SK-N-MC (cell line): ENCODE measurements around the gene PGLYRP2.

Experiments used
- DNase-seq: peaks from one replicate; pipeline ENCODE4 v3.0.0-alpha.2; 2011; ENCODE audit warnings: low read depth, low spot score
- H3K27ac ChIP-seq: fragments of 200-600 bp; sonication (generic); 2 replicates; pipeline ENCODE4 v1.5.1; 2016; ENCODE audit warnings: mixed run types
- H3K36me3 ChIP-seq: fragments of 200-600 bp; sonication (generic); 2 replicates; pipeline ENCODE4 v1.6.1; 2017; ENCODE audit warnings: antibody characterized with exemption, low read length, mixed read lengths; ENCODE audit not compliant: insufficient read depth
- H3K4me3 ChIP-seq: fragments of 200-600 bp; sonication (generic); 2 replicates; pipeline ENCODE4 v1.5.1; 2016
- H3K9ac ChIP-seq: fragments of 200-600 bp; sonication (generic); 2 replicates; pipeline ENCODE4 v1.8.0; 2017; ENCODE audit warnings: mixed run types, mixed read lengths; ENCODE audit not compliant: insufficient read length
- H3K9me3 ChIP-seq: fragments of 200-600 bp; sonication (generic); 2 replicates; pipeline ENCODE4 v1.6.1; 2017; ENCODE audit warnings: low read depth, mild to moderate bottlenecking, antibody characterized with exemption, low read length, moderate library complexity, mixed read lengths
- EZH2 ChIP-seq: fragments of 200-600 bp; sonication (generic); IDR thresholded peaks from one replicate; pipeline ENCODE4 v1.6.1; 2017; ENCODE audit warnings: antibody characterized with exemption
- FOXP2 ChIP-seq: optimal IDR thresholded peaks from 2 replicates; pipeline ENCODE3; 2011; ENCODE audit warnings: mild to moderate bottlenecking, moderate library complexity; ENCODE audit not compliant: insufficient read depth; ENCODE audit errors: extremely low read length, control extremely low read depth
- POLR2AphosphoS5 ChIP-seq: IDR thresholded peaks from 2 replicates; pipeline ENCODE4 v1.6.1; 2012; ENCODE audit warnings: mild to moderate bottlenecking, low read depth, low read length, borderline replicate concordance

PGLYRP2 gene

GRCh38 chr19:15432629-15433518, 46.4 kb downstream of the PGLYRP2 start:
- peak overlapping the region; percentile 77 for H3K9ac ChIP-seq
- no peaks in the 10 kb centered on the region for H3K9me3 ChIP-seq
- DNase-seq = no peak
- TF ChIP-seq EZH2 = no peak
- peak; percentile 68 for TF ChIP-seq POLR2AphosphoS5
- H3K36me3 ChIP-seq = peaks cover 13% of the 10 kb centered on the region; the same call in 1 of the 2 replicates
- peak overlapping the region; percentile 77; the same call in 1 of the 2 replicates for H3K27ac ChIP-seq
- peak overlapping the region; percentile 97 for H3K4me3 ChIP-seq

- H3K9me3 ChIP-seq = no peaks in the 10 kb centered on the region
- DNase-seq = no peak
- TF ChIP-seq POLR2AphosphoS5 (no peak), EZH2 (no peak), FOXP2 (no peak)
- peak overlapping the region; percentile 71 for H3K27ac ChIP-seq
- H3K36me3 ChIP-seq = peaks cover 21% of the 10 kb centered on the region
- H3K9ac ChIP-seq = peak overlapping the region; percentile 95
- H3K4me3 ChIP-seq = peak overlapping the region; percentile 85
These were observed 47.2 kb downstream of the PGLYRP2 start for GRCh38 chr19:15432018-15432494.

GRCh38 chr19:15431396-15432017, 47.8 kb downstream of the PGLYRP2 start:
- DNase-seq = no peak
- Histone ChIP-seq H3K36me3 (peaks cover 26% of the 10 kb centered on the region), H3K9me3 (no peaks in the 10 kb centered on the region), H3K27ac (peak overlapping the region; percentile 71; the same call in 1 of the 2 replicates), H3K4me3 (peak overlapping the region; percentile 85), H3K9ac (peak overlapping the region; percentile 95)
- TF ChIP-seq FOXP2 (no peak), EZH2 (no peak), POLR2AphosphoS5 (no peak)

GRCh38 chr19:15430526-15431120, 48.7 kb downstream of the PGLYRP2 start:
- Histone ChIP-seq H3K36me3 (peaks cover 34% of the 10 kb centered on the region), H3K27ac (no peak overlapping the region), H3K9ac (no peak overlapping the region), H3K9me3 (no peaks in the 10 kb centered on the region), H3K4me3 (peak overlapping the region; percentile 85)
- DNase-seq = no peak
- no peak for TF ChIP-seq EZH2
- no peak for TF ChIP-seq POLR2AphosphoS5
- no peak for TF ChIP-seq FOXP2

GRCh38 chr19:15429825-15430467, 49.4 kb downstream of the PGLYRP2 start:
- Histone ChIP-seq H3K36me3 (peaks cover 40% of the 10 kb centered on the region), H3K4me3 (no peak overlapping the region), H3K9ac (no peak overlapping the region), H3K27ac (no peak overlapping the region), H3K9me3 (no peaks in the 10 kb centered on the region)
- no peak for DNase-seq
- no peak for TF ChIP-seq EZH2

- TF ChIP-seq POLR2AphosphoS5 = no peak
- no peak for TF ChIP-seq FOXP2
- no peak for TF ChIP-seq EZH2
- Histone ChIP-seq H3K27ac (no peak overlapping the region), H3K36me3 (peaks cover 47% of the 10 kb centered on the region), H3K4me3 (no peak overlapping the region), H3K9me3 (no peaks in the 10 kb centered on the region), H3K9ac (no peak overlapping the region)
- no peak for DNase-seq
These were observed 50.1 kb downstream of the PGLYRP2 start for GRCh38 chr19:15428956-15429824.

- no peak for TF ChIP-seq FOXP2
- no peak for TF ChIP-seq EZH2
- no peak for TF ChIP-seq POLR2AphosphoS5
- DNase-seq = no peak
- Histone ChIP-seq H3K9me3 (peaks cover 6% of the 10 kb centered on the region; the same call in 1 of the 2 replicates), H3K9ac (no peak overlapping the region), H3K27ac (no peak overlapping the region), H3K36me3 (peaks cover 59% of the 10 kb centered on the region), H3K4me3 (no peak overlapping the region)
These were observed 51.3 kb downstream of the PGLYRP2 start for GRCh38 chr19:15427991-15428471.

GRCh38 chr19:15427350-15427700, 52.0 kb downstream of the PGLYRP2 start:
- Histone ChIP-seq H3K9ac (no peak overlapping the region), H3K36me3 (peaks cover 66% of the 10 kb centered on the region), H3K27ac (no peak overlapping the region), H3K9me3 (peaks cover 6% of the 10 kb centered on the region; the same call in 1 of the 2 replicates), H3K4me3 (no peak overlapping the region)
- TF ChIP-seq POLR2AphosphoS5 (no peak), FOXP2 (no peak), EZH2 (no peak)
- DNase-seq = no peak
